ENCODE results near the gene GSAP.

GSAP gene

GRCh38 chr7:77419102-77419501 lies 3.0 kb upstream of the GSAP start:
- DNase-seq (ENCODE audit: low read depth) = no peak
- no peak overlapping the region for H3K4me3 ChIP-seq (ENCODE audit: low read length)
- TF ChIP-seq CTCF (conservative IDR thresholded peaks at IDR 0.05; ENCODE audit: low read depth, low read length) = no peak

GRCh38 chr7:77417801-77418200 lies 1.7 kb upstream of the GSAP start:
- TF ChIP-seq CTCF (conservative IDR thresholded peaks at IDR 0.05; ENCODE audit: low read depth, low read length) = no peak
- no peak for DNase-seq (ENCODE audit: low read depth)

GRCh38 chr7:77416621-77417371 lies 647 bp upstream of the GSAP start:
- peak overlapping the region; percentile 60 for H3K4me3 ChIP-seq (ENCODE audit: low read length)
- no peak for TF ChIP-seq CTCF (conservative IDR thresholded peaks at IDR 0.05; ENCODE audit: low read depth, low read length)
- DNase-seq (ENCODE audit: low read depth) = no peak

More at GRCh38 chr7:77417801-77418200, 1.7 kb upstream of the GSAP start:
- H3K4me3 ChIP-seq (ENCODE audit: low read length) = no peak overlapping the region

GRCh38 chr7:77415476-77415822 lies 700 bp downstream of the GSAP start:
- DNase-seq (ENCODE audit: low read depth) = no peak
- H3K4me3 ChIP-seq (ENCODE audit: low read length) = peak overlapping the region; percentile 60
- no peak for TF ChIP-seq CTCF (conservative IDR thresholded peaks at IDR 0.05; ENCODE audit: low read depth, low read length)

- no peak for TF ChIP-seq CTCF (conservative IDR thresholded peaks at IDR 0.05; ENCODE audit: low read depth, low read length)
- no peak overlapping the region for H3K4me3 ChIP-seq (ENCODE audit: low read length)
- DNase-seq (ENCODE audit: low read depth) = no peak
Measured at GRCh38 chr7:77413861-77414424, 2.2 kb downstream of the GSAP start.

GRCh38 chr7:77413128-77413527 lies 3.0 kb downstream of the GSAP start:
- H3K4me3 ChIP-seq (ENCODE audit: low read length) = no peak overlapping the region
- TF ChIP-seq CTCF (conservative IDR thresholded peaks at IDR 0.05; ENCODE audit: low read depth, low read length) = no peak
- no peak for DNase-seq (ENCODE audit: low read depth)

All from retinal pigment epithelial cell (primary cell).